ENCODE measurements around the gene PLEKHN1.
A peak's percentile ranks its signal among the peaks of the same experiment; 100 is the strongest.
"Not testable (repeated sequence)": the region's sequence is repeated elsewhere in the genome, so short reads cannot be mapped to it uniquely, and the experiment has no call there.

Gene PLEKHN1

DNA sequence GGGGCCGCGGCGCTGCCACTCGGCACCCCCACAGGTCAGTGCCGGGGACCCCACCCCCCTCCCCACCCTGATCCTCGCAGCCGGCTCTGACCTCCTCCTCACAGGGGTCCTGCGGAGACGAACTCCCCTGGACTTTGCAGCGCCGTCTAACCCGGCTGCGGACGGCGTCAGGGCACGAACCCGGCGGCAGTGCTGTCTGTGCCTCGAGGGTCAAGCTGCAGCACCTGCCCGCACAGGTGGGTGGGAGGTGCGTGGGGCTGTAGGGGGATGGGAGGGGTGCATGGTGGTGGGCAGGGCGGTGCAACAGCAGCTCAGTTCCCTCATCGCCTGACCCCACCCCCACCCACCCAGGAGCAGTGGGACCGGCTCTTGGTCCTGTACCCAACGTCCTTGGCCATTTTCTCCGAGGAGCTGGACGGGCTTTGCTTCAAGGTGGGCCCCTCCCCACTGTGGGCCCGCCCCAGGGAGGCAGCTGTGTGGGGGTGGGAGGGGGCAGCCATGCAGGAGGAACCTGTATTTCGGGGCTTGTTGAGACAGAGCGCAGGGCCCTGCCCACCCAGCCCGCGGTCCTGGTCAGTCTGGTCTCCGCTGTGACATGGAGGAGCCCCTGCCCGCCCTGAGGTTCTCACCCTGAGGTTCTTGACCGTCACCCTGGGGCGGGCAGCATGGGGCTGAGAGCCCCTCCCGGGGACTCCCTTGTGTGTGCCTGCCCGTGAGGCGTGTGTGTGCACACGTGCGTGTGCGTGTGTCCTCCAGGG lies 4.9 kb downstream of the PLEKHN1 start:
- H3K4me3 ChIP-seq (ENCODE audit: low read depth, low read length) = no peak overlapping the region
- DNase-seq (ENCODE audit: low read depth) = no peak

GRCh38 chr1:971751-972506 lies 5.6 kb downstream of the PLEKHN1 start:
- H3K4me3 ChIP-seq (ENCODE audit: low read depth, low read length) = no peak overlapping the region
- DNase-seq (ENCODE audit: low read depth) = no peak

DNA sequence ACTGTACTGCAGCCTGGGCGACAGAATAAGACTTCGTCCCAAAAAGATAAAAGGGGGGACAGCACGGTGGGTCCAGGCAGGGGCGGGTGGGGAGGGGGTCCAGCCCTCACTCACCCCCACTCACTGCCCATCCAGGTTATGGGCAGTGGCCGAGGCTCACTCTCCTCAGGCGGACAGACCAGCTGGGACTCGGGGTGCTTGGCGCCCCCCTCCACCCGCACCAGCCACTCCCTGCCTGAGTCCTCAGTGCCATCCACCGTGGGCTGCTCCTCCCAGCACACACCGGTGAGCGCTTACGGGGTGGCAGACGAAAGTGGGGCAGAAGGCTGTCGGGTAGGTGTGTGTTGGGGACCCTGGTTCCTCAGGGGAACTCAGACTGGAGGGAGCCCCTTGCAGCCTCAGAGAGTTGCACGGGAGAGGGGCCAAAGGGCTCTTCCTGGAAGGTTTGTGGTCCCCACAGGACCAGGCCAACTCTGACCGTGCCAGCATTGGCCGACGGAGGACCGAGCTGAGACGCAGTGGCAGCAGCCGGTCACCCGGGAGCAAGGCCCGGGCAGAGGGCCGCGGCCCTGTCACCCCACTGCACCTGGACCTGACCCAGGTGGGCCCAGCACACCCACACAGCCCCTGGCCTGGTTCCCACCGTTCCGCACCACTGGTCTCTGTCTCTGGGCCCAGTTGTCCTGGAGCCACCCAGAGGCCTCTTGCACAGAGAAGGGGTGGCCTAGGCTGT lies 6.6 kb downstream of the PLEKHN1 start:
- H3K4me3 ChIP-seq (ENCODE audit: low read depth, low read length) = no peak overlapping the region

GRCh38 chr1:973459-974292 lies 7.4 kb downstream of the PLEKHN1 start:
- no peak overlapping the region for H3K4me3 ChIP-seq (ENCODE audit: low read depth, low read length)

More for the DNA sequence above, 6.6 kb downstream of the PLEKHN1 start:
- no peak for DNase-seq (ENCODE audit: low read depth)

DNA sequence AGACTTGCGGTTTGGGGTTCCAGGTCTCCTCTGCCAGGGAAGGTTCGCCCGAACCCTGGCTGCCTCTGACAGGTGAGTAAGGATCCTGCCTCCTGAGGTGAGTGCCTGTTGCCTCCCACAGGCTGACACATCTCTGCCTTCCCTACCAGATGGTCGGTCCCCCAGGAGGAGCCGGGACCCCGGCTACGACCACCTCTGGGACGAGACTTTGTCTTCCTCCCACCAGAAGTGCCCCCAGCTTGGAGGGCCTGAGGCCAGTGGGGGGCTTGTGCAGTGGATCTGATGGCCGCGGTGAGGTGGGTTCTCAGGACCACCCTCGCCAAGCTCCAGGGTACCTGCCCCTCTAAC lies 8.0 kb downstream of the PLEKHN1 start:
- no peak for DNase-seq (ENCODE audit: low read depth)
- no peak overlapping the region for H3K4me3 ChIP-seq (ENCODE audit: low read depth, low read length)

More at GRCh38 chr1:973459-974292, 7.4 kb downstream of the PLEKHN1 start:
- no peak for DNase-seq (ENCODE audit: low read depth)

GRCh38 chr1:974687-975328 lies 8.5 kb downstream of the PLEKHN1 start:
- DNase-seq (ENCODE audit: low read depth) = no peak

DNA sequence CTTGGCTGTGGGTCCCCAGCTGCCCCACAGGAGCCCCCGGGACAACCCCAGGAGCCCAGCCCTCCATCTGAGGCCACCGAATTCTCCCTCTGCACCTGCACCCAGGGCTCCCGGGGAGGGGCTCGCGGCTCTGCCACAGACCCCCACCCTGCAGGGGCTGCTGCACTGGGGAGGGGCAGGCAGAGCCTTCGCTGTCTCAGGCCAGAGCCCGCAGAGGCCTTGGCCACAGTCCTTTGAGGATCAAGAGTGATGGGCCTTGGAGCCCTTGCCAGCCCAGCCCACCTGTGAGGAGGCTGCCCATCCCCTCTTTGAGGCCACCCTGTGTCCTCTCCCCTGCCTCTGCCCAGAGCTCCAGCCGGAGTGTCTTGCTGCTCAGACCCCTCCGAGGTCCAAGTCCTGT lies 9.1 kb downstream of the PLEKHN1 start:
- no peak overlapping the region for H3K4me3 ChIP-seq (ENCODE audit: low read depth, low read length)
- DNase-seq (ENCODE audit: low read depth) = no peak

More at GRCh38 chr1:974687-975328, 8.5 kb downstream of the PLEKHN1 start:
- H3K4me3 ChIP-seq (ENCODE audit: low read depth, low read length) = no peak overlapping the region

DNA sequence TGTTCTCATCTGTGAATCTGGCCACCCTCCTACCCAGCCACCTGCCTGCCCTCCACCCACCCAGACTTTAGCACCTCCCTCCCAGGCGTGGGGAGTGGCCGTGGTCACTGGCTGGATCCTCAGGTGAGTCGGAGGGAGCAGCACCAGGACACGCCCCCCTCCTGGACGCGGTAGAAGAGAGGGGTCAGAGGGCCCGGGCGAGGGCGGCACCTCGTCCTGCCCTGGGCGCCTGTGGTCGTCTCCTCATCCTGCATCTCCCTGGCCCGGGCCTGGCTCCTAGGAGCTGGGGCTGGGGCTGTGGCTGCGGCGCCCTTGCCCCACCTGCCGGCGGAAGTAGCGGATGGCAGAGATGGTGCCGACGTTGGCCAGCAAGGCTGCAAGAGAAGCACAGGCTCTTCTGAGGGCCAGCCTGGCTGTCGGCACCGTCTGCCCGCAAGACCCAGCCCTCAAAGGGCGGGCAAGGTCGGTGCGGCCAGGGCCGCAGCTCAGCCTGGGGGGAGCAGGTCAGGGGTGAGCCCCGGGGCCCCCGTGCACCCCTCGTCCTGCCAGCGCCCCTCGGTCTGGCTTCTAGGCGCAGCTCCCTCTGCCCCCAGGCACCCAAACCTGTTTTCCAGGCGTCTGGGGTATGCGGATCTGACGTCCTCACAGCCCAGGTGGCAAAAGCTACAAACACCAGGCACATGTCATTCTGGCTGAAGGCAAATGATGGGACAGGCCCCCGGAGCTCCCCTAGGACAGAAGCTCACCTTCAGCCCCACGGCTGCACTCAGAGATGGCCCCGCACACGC lies 9.8 kb downstream of the PLEKHN1 start:
- no peak for DNase-seq (ENCODE audit: low read depth)
- H3K4me3 ChIP-seq (ENCODE audit: low read depth, low read length) = peak overlapping the region; percentile 20

- DNase-seq (ENCODE audit: low read depth); H3K4me3 ChIP-seq (ENCODE audit: low read depth, low read length): not testable (repeated sequence)
Measured at GRCh38 chr1:976791-977190, 10.5 kb downstream of the PLEKHN1 start.

- DNase-seq (ENCODE audit: low read depth) = no peak
- H3K4me3 ChIP-seq (ENCODE audit: low read depth, low read length) = no peak overlapping the region
Measured at GRCh38 chr1:978069-978834, 12.0 kb downstream of the PLEKHN1 start.

DNA sequence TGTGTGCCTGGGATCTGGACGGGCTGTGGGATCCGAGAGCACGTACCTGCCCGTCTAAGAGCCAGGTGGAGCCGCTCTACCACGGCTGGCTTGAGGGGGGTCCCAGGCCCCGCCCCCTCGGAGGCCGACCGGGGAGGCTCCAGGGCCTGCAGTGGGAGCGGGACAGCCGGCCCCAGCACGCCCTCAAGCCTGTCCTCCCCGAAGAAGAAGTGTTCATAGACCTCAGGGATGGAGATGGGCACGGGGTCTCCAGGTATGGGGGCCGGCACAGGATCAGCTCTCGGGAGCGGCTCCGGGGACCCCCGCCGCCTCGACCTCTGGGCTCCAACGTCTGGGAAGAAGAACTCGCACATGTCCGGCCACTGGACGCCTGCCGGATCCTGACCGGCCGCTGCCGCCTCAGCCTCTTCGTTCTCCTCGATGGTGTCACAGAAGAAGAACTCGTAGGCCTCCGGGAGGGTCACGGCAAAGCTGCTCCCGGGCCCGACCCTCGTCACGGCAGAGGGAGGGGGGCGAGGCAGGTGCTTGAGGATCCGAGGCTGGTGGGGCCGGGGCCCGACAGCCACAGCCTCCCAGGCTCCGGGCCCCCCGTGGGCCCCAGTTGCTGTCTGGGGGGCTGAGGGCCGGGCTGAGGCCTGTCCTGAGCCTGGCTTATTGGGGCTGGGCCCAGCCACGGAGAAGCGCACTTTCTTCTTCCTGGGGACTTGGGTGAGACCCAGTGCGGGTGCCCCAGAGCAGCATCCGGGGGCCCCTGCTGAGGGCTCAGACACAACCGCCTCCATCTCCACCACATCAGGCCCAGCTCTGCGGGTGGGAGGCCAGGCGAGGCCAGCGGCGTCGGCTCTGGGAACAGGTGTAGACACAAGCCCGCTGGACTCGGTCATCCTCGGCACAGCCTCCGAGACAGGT lies 12.8 kb downstream of the PLEKHN1 start:
- no peak overlapping the region for H3K4me3 ChIP-seq (ENCODE audit: low read depth, low read length)
- no peak for DNase-seq (ENCODE audit: low read depth)

- H3K4me3 ChIP-seq (ENCODE audit: low read depth, low read length) = no peak overlapping the region
- no peak for DNase-seq (ENCODE audit: low read depth)
Measured at GRCh38 chr1:979744-980072, 13.4 kb downstream of the PLEKHN1 start.

DNA sequence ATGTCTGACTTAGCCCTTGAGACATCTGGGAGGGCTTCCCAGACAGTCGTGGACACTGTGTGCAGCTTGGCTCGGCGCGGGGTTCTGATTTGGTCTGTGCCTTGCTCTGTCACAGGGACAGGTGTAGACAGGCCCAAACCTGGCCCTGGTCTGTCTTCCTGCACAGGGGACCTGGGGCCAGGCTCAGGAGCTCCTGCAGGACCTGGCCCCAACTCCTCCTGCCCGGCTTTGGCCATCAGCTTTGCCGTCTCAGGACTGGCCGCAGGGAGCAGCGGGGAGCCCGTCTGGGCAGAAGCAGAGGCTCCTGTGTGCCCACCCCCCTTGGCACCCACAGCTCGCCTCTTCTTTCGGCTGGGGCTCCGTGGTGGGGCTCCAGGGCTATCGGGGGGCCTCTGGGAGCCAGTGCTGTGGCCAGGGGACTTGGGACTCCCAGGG lies 13.9 kb downstream of the PLEKHN1 start:
- no peak for DNase-seq (ENCODE audit: low read depth)

DNA sequence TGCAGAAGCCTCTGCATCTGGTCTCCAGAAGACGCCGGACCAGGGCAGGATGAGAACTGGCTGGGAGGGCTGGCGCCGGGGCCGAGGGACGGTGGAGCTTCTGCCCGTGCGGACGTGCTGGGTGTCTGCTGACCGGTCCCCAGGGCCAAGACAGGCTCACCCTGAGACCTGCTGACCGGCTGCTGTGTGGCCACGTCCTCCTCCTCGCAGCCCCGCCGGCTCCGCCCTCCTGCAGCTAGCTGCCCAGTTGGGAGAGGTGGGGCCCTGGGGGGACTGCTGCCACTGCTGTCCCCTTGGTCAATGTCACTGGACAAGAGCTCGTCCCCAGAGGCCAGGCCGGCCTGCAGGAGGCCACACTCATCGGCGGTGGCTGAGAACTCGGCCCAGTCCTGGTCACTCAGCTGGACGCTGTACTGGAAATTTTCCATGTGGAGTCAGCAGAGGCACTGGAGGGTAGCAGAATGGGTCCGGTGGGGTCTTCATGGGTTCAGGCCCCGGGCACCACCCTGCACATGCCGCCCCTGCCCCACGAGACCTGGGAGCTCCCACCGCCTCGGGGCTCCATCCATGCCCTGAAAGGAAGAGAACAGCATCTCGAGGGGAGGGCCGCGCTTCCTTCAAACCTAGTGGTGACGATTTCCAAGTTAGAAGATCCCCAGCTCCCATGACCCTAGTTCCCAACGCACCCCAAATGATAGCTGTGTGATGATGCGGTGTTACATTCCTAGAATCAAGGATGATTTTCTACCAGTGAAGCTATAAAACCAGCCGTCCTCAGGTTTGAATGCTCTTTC lies 14.5 kb downstream of the PLEKHN1 start:
- DNase-seq (ENCODE audit: low read depth) = no peak
- no peak overlapping the region for H3K4me3 ChIP-seq (ENCODE audit: low read depth, low read length)

More for the DNA sequence above, 13.9 kb downstream of the PLEKHN1 start:
- H3K4me3 ChIP-seq (ENCODE audit: low read depth, low read length) = no peak overlapping the region

GRCh38 chr1:981491-981954 lies 15.2 kb downstream of the PLEKHN1 start:
- DNase-seq (ENCODE audit: low read depth) = no peak
- no peak overlapping the region for H3K4me3 ChIP-seq (ENCODE audit: low read depth, low read length)

Measured in skeletal muscle cell (primary cell).